ENCODE data around the gene SNX27. TPM values are rescaled to one million over a fixed set of nuclear protein-coding genes. Genes with fewer than 3 reads are reported as not detected.
"Not testable (repeated sequence)": the region's sequence is repeated elsewhere in the genome, so short reads cannot be mapped to it uniquely, and the experiment has no call there.

The SNX27 gene
- total RNA-seq, 2 donors from 2014 or later: 41.2 to 47.3 TPM

DNA sequence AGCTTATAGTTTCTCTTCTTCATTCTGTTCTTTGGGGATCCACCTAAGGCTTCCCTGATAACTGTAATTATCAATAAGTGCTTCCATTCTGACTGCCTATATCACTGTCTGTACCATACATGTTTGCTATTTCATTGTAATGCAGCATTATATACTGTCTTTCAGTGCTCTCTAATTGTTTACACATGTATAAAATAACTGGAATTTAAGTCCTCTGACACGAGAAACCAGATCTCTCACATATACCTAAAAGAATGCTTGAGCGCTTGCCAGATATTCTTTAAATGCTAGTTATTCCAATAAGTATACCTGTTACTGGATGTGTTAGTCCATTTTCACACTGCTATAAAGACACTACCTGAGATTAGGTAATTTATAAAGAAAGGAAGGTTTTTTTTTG lies 70.1 kb downstream of the SNX27 start:
- H3K4me1 ChIP-seq (ENCODE audit: control insufficient read depth, insufficient read depth, low read length): no peaks in the 10 kb centered on the region
- no peak overlapping the region for H3K9ac ChIP-seq (ENCODE audit: extremely low read depth, low read length, poor library complexity, severe bottlenecking)
- TF ChIP-seq, protein P1, sequence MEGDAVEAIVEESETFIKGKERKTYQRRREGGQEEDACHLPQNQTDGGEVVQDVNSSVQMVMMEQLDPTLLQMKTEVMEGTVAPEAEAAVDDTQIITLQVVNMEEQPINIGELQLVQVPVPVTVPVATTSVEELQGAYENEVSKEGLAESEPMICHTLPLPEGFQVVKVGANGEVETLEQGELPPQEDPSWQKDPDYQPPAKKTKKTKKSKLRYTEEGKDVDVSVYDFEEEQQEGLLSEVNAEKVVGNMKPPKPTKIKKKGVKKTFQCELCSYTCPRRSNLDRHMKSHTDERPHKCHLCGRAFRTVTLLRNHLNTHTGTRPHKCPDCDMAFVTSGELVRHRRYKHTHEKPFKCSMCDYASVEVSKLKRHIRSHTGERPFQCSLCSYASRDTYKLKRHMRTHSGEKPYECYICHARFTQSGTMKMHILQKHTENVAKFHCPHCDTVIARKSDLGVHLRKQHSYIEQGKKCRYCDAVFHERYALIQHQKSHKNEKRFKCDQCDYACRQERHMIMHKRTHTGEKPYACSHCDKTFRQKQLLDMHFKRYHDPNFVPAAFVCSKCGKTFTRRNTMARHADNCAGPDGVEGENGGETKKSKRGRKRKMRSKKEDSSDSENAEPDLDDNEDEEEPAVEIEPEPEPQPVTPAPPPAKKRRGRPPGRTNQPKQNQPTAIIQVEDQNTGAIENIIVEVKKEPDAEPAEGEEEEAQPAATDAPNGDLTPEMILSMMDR (conservative IDR thresholded peaks at IDR 0.05): no peak
- no peak overlapping the region for H3K27ac ChIP-seq (ENCODE audit: low read depth, low read length)
- H3K36me3 ChIP-seq (ENCODE audit: control insufficient read depth, insufficient read depth, low read length): peaks cover 49% of the 10 kb centered on the region
- H3K4me3 ChIP-seq (ENCODE audit: low read length): no peak overlapping the region
- Mint-ChIP-seq H3K27me3 (ENCODE audit: insufficient read depth) (no peaks in the 10 kb centered on the region), H3K36me3 (ENCODE audit: low read depth) (peaks cover 34% of the 10 kb centered on the region), H3K4me3 (no peak overlapping the region), H3K27ac (no peak overlapping the region), H3K4me1 (no peaks in the 10 kb centered on the region), H3K9me3 (no peaks in the 10 kb centered on the region)
- H3K9me3 ChIP-seq (ENCODE audit: control insufficient read depth, low read length): no peaks in the 10 kb centered on the region
- WGBS, 2 experiments (ENCODE audit: insufficient coverage in 1 of 2, insufficient read length in 1 of 2): 100% methylated on average over 2 of the region's 2 CpGs; no CpG with 5 or more reads in 1 of the 2 experiments
- no peaks in the 10 kb centered on the region for H3K27me3 ChIP-seq (ENCODE audit: control insufficient read depth, insufficient read depth, low read length, poor library complexity, severe bottlenecking)
- no peak for DNase-seq

DNA sequence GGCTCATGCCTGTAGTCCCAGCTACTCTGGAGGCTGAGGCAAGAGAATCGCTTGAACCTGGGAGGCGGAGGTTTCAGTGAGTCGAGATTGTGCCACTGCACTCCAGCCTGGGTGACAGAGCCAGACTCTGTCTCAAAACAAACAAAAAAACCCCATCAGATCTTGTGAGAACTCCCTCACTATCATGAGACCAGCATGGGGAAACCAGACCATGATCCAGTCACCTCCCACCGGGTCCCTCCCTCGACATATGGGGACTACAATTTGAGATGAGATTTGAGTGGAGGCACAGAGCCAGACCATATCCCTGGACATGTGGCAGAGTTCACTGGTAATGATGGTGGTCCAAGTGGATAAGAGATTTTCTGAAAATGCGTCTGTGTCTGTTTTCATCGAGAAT lies 71.1 kb downstream of the SNX27 start:
- WGBS, 2 experiments (ENCODE audit: insufficient coverage in 1 of 2, insufficient read length in 1 of 2): 90 to 100% methylated on average over 4 to 7 of the region's 7 CpGs
- not testable (repeated sequence) for DNase-seq; H3K27me3 ChIP-seq (ENCODE audit: control insufficient read depth, insufficient read depth, low read length, poor library complexity, severe bottlenecking); H3K27me3 Mint-ChIP-seq (ENCODE audit: insufficient read depth); H3K27ac Mint-ChIP-seq; H3K4me3 ChIP-seq (ENCODE audit: low read length); H3K9me3 ChIP-seq (ENCODE audit: control insufficient read depth, low read length); H3K27ac ChIP-seq (ENCODE audit: low read depth, low read length); H3K4me1 Mint-ChIP-seq; H3K4me3 Mint-ChIP-seq; H3K4me1 ChIP-seq (ENCODE audit: control insufficient read depth, insufficient read depth, low read length); H3K9me3 Mint-ChIP-seq; H3K9ac ChIP-seq (ENCODE audit: extremely low read depth, low read length, poor library complexity, severe bottlenecking)
- H3K36me3 Mint-ChIP-seq (ENCODE audit: low read depth): peaks cover 36% of the 10 kb centered on the region
- peaks cover 50% of the 10 kb centered on the region for H3K36me3 ChIP-seq (ENCODE audit: control insufficient read depth, insufficient read depth, low read length)

DNA sequence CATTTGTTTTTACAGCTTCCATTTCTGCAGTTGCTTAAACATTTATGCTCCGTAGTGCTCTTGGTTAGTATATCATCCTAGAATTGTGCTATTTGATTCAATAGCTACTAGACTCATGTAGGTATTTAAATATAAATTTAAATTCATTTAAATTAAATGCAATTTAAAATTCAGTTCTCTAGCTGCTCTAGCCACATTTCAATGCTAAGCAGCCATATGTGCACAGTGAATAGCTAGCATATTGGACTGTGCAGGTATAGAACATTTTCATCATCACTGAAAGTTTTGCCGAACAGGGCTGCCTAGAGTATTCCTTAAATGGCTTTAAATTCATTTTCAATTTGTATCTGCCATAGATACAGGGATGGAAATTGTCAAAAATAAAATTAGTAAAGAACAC lies 72.3 kb downstream of the SNX27 start:
- Histone ChIP-seq H3K36me3 (ENCODE audit: control insufficient read depth, insufficient read depth, low read length) (peaks cover 42% of the 10 kb centered on the region), H3K27me3 (ENCODE audit: control insufficient read depth, insufficient read depth, low read length, poor library complexity, severe bottlenecking) (no peaks in the 10 kb centered on the region), H3K27ac (ENCODE audit: low read depth, low read length) (no peak overlapping the region), H3K9me3 (ENCODE audit: control insufficient read depth, low read length) (no peaks in the 10 kb centered on the region), H3K9ac (ENCODE audit: extremely low read depth, low read length, poor library complexity, severe bottlenecking) (no peak overlapping the region), H3K4me3 (ENCODE audit: low read length) (no peak overlapping the region), H3K4me1 (ENCODE audit: control insufficient read depth, insufficient read depth, low read length) (no peaks in the 10 kb centered on the region)
- TF ChIP-seq, protein P1 (conservative IDR thresholded peaks at IDR 0.05): no peak
- H3K27me3 Mint-ChIP-seq (ENCODE audit: insufficient read depth): no peaks in the 10 kb centered on the region
- peaks cover 34% of the 10 kb centered on the region for H3K36me3 Mint-ChIP-seq (ENCODE audit: low read depth)
- WGBS, 2 experiments (ENCODE audit: insufficient coverage in 1 of 2, insufficient read length in 1 of 2): 100% methylated on average over 1 to 2 of the region's 2 CpGs
- no peak overlapping the region for H3K27ac Mint-ChIP-seq
- no peak for DNase-seq
- peaks cover 4% of the 10 kb centered on the region for H3K4me1 Mint-ChIP-seq
- H3K9me3 Mint-ChIP-seq: no peaks in the 10 kb centered on the region
- H3K4me3 Mint-ChIP-seq: no peak overlapping the region

DNA sequence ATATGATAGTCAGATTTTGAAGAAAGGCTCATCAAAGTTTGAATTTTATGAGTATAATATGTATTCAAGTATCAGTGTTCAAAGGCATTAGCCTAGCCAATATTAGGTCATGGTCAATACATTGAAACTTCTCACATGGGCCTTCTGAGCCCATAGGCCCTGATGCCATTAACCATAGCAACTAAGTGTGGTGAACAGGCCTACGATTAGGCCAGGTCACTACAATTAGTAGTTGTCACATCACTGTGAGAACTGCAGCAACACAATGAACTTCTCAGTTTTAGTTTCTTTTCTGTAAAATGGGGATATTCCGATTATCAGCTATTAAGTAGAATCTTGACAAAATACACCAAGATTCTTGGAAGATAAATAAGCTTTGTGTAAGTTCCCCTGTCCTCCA lies 74.7 kb downstream of the SNX27 start:
- H3K4me3 ChIP-seq (ENCODE audit: low read length): no peak overlapping the region
- no peaks in the 10 kb centered on the region for H3K27me3 ChIP-seq (ENCODE audit: control insufficient read depth, insufficient read depth, low read length, poor library complexity, severe bottlenecking)
- H3K36me3 ChIP-seq (ENCODE audit: control insufficient read depth, insufficient read depth, low read length): peaks cover 37% of the 10 kb centered on the region
- H3K27ac ChIP-seq (ENCODE audit: low read depth, low read length): no peak overlapping the region
- no peaks in the 10 kb centered on the region for H3K9me3 Mint-ChIP-seq
- H3K27me3 Mint-ChIP-seq (ENCODE audit: insufficient read depth): no peaks in the 10 kb centered on the region
- WGBS, 2 experiments (ENCODE audit: insufficient coverage in 1 of 2, insufficient read length in 1 of 2): 64 to 89% methylated on average over 2 of the region's 2 CpGs
- TF ChIP-seq, protein P1 (conservative IDR thresholded peaks at IDR 0.05): no peak
- H3K9me3 ChIP-seq (ENCODE audit: control insufficient read depth, low read length): no peaks in the 10 kb centered on the region
- DNase-seq: no peak
- no peaks in the 10 kb centered on the region for H3K4me1 ChIP-seq (ENCODE audit: control insufficient read depth, insufficient read depth, low read length)
- H3K36me3 Mint-ChIP-seq (ENCODE audit: low read depth): peaks cover 29% of the 10 kb centered on the region
- peaks cover 5% of the 10 kb centered on the region for H3K4me1 Mint-ChIP-seq
- no peak overlapping the region for H3K4me3 Mint-ChIP-seq
- no peak overlapping the region for H3K27ac Mint-ChIP-seq
- no peak overlapping the region for H3K9ac ChIP-seq (ENCODE audit: extremely low read depth, low read length, poor library complexity, severe bottlenecking)
